ENCODE data around the gene ADNP2.

The ADNP2 gene

DNA sequence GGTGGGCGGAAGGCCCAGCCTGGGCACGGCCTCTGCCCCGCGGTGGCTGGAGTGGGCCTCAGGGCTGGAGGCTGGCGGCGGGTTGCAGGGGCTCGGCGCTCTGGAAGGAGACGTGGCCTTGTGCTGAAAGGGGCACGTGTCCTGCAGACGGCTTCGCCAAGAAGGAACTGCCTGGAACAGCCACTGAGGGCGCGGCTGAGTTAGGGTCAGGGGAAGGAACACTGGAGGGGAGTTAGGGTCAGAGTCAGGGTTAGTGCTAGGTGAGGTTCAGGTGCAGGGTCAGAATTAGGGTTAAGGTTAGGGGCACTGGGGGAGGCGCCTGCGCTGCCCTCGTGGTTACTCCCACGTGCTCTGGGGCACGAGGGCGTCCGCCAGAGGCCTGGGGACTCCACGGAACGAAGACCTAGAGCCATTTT, 933 bp upstream of the ADNP2 start:
- DNase-seq, result no peak

DNA sequence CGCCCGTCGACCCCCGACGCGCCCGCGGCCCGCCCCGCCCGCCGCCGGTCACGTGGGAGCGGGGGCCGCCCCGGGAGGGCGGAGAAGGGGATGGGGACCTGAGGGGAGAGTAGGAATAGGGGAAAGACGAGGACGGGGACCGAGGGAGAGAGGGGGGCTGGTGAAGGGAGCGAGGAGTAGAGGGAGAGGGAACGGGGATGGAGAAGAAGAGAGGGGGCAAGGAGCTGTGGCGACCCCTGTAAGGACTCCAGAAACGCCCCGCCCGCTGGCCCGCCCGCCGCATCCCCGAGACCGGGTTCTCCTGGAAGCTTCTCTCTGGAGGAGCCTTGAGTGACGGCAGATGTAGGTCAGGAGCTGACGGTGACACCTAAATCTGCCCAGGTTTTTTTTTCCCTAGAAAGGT, 615 bp downstream of the ADNP2 start:
- DNase-seq, result peak; percentile 25

DNA sequence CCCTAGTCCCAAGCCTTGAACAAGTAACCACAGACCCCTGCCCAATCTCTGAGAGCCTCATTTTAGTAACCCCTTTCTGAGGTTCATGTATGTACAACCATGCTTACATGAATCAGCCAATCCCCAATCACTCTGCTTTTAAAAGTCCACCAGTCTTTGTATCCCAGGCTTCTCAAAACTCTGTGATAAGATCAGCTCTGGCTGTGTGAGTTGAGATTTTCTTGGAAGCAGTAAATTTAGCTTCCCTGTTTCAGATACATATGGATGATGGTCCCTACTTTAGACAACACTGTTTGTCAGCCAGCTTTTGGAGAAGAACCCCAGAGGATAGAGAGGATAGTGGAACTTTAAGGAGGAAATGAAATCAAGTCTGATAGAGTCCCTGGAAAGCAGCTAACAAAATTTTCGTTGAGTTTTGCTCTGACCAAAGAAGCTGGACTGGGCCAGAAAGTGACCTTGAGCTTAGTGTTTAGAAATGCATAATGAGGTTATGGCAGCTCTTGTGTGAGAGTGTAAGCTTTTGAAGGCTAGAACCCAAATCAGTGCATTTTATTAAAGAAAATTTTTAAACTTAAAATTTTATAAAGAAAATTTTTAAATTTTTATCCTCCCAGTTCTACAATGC, 3.7 kb downstream of the ADNP2 start:
- DNase-seq, result no peak

DNA sequence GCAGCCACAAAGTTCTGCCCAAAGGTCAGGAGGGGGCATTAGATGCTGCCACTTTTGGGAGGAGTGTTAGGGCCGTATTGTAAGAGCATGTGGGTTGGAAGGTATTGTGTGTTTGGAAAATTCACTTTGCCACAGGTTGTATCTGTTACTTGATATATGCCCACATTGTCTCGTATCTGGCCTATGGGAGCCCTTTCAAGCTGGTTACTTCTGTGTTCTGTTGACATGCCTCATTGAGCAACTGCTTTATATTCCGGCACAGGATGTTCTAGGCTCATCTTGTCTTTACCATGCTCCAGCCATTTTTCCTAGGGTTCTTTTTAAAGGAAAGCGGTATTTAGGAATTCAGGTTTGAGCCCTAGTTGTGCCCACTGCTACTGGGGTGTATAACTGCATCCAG, 6.0 kb downstream of the ADNP2 start:
- DNase-seq, result no peak

DNA sequence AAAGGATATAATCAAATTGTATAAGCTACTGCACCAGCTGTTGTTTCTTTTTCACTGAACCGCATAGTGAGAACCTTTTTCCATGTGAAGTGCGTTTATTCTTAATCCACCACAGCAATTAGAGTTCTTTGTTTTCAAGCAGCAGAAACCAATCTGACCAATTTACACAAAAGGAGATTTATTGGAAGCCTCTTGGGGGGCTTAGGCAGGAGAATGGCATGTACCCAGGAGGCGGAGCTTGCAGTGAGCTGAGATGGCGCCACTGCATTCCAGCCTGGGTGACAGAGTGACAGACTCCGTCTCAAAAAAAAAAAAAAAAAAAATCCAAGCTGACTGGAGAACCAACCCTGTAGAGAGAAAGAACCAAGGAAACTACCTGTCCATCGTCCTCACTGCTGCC, 10.0 kb downstream of the ADNP2 start:
- DNase-seq, result no peak

DNA sequence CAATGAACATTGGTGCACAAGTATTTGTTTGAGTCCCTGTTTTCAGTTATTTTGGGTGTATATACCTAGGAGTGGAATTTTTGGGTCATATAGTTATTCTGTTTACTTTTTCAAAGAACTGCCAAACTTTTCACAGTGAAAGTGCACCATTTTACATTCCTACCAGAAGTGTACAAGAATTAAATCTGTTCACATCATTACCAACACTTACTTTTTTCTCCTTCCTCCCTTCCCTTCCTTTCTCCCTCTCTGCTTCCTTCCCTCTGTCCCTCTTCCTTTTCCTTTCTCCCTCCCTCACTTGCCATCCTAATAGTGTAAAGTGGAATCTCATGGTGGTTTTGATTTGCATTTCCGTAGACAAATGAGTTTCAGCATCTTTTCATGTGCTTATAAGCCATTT, 11.9 kb downstream of the ADNP2 start:
- DNase-seq, result no peak

DNA sequence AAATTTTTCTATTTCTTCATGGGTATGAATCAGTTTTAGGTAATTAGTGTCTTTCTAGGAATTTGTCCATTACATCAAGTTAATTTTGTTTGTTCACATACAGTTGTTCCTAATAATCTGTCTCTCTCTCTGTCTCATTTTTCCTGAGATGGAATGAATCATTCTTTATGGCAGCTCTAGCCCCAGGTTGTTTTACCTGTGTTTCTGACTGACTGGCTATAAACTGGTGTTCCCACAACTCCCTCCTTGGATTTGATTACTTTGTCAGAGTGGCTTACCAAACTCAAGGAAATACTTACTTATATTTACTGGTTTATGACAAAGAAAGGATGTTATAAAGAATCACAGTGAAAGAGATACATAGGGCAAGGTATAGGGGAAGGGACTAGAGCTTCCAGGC, 15.1 kb downstream of the ADNP2 start:
- DNase-seq, result no peak

DNA sequence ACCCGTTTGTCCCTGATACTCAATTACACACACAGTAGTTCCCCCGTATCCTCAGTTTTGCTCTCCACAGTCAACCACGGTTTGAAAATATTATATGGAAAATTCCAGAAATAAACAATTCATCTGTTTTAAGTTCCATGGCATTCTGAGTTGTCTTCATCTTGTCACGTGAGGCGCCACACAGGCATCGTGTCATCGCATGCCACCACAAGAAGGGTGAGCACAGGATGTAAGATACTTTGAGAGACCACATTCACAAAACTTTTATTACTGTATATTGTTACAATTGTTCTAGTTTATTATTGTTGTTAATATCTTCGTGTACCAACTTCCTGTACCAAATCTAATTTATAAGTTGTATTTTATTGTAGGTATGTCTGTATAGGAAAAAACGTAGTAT, 17.7 kb downstream of the ADNP2 start:
- DNase-seq, result no peak

DNA sequence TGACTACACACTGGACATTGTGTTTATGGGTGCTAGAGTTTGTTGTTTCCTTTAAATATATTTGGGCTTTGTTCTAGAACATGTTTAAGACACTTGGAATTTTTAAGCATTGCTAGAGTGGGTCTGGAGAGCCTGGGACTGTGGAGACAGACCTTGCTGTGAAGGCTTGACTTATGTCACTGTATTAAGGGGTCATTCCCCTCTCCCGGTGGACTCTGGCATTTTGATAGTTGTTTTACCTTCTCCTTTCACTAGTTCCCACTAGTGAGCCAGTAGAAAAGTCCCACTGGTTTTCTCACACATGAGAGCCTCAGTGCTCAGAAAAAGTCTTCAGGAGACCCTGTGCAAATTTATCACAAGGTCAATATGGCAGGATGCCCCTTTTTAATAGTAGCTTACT, 18.6 kb downstream of the ADNP2 start:
- no peak for DNase-seq

DNA sequence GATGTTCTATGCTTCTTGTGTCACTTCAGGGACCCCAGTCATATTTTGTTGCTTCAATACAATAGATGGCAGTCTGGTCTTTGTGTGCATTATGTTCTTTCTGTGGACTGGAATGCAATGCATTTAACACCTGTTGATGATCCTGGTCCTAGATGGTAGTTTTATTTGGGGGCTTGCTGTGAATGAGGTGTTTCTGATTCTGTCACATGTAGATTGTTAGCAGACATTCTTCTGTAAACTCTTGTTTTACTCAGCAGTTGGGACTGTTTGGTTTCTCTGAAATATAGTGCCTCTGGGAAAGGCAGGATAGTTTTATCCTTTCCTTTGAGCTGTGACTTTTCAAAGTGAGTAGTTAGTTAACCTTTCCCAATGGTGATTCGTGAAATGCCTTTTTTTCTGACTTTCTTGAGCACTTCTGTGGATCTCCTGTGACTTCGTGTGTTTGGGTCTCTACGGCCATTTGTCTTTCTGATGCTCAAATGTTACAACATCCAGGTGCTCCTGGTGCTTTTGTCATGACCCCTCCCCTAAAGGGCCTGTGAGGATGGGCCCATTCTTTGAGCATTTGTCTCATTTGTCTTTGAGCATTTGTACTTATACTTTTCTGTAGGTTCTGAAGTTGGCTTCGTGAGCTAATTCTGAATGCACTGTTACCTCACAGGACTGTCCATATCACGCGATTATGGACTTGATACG, 20.8 kb downstream of the ADNP2 start:
- DNase-seq, result no peak

DNA sequence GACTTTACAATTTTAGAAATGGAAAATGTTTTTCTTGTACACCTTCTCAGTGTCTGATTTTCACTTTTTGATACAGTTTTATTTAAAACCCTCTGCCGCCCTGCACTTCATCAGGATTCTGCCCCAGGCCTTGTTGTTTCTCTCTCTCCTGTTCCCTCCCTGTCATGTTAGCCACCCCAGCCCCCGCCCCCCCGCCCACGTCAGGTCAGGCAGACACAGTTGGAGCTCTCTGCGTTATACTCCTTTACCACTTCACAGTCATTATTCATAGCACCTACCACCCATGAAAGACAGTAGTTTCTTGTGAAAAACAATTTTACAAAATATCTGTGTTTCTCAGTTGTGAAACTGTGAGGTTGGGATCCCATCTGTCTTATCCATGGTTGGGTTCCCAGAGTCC, 21.5 kb downstream of the ADNP2 start:
- no peak for DNase-seq

DNA sequence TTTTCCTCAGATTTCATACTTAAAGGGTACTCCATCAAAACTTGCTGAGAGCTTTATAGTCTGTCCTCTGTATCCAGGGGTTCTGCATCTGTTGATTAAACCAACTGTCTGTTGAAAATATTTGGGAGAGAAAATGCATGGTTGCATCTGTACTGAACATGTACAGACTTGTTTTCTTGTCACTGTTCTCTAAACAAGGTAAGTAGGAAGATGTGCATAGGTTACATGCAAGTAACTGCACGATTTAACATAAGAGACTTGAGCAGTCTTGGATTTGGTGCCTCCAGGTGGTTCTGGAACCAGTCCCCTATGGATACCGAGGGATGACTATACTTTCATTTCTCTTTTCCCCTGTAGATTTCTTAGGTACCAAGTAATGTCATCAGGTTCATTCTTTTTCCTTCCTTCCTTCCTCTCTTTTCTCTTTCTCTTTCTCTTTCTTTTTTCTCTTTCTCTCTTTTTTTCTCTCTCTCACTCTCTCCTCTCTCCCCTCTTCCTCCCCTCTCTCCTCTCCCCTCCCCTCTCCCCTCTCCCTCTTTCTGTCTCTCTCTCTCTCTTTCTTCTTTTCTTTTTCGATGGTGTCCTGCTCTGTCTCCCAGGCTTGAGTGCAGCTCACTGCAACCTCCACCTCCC, 23.2 kb downstream of the ADNP2 start:
- no peak for DNase-seq

DNA sequence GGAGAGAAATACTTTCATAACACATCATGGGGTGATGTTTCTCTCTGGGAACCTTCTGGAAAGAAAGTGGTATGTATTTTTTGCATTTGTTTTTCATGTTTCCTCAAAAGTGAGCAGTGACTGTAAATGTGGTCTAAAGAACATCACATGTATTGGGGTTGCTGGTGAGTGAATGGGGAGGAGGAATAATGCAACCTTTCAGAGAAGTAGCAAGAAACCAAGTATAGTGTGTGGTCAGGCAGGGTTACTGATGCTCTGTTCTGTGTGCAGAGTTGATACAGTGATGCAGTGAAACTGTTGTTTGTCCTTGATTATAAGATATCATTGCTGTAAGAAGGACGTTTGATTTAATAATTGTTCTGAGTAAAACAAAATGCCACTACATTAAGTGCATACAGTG, 24.1 kb downstream of the ADNP2 start:
- DNase-seq, result no peak

DNA sequence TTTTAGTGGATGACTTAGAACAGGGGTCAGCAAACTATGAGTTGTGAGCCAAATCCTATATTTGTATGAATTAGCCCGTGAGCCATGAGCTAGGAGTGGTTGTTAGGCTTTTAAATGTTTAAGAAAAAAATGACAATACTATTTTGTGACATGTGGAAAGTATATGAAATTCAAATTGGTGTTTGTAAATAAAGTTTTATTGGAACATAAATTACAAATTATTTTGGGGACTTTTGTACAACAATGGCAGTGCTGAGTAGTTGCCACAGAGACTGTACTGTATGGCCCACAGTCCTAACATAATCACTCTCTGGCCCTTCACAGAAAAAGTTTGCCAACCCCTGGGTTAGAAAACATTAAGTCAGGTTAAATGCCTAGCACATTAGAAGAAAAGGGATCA, 26.1 kb downstream of the ADNP2 start:
- DNase-seq, result no peak

DNA sequence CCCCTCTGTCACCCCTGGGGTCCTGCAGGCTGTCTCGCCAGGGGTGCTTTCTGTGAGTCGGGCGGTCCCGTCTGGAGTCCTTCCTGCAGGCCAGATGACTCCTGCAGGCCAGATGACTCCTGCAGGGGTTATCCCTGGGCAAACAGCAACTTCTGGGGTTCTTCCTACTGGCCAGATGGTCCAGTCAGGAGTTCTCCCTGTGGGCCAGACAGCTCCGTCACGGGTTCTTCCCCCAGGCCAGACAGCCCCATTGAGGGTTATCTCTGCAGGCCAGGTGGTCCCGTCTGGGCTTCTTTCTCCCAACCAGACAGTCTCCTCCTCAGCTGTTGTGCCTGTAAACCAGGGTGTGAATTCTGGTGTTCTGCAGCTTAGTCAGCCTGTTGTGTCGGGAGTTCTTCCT, 27.6 kb downstream of the ADNP2 start:
- DNase-seq, result no peak

DNA sequence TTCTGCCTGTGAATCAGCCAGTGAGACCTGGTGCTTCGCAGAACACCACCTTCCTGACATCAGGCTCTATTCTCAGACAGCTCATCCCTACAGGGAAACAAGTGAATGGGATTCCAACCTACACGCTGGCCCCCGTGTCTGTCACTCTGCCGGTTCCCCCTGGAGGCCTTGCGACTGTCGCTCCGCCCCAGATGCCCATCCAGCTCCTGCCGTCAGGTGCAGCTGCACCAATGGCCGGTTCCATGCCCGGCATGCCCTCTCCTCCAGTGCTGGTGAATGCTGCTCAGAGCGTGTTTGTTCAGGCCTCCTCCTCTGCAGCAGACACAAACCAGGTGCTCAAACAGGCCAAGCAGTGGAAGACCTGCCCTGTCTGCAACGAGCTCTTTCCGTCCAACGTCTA, 28.1 kb downstream of the ADNP2 start:
- no peak for DNase-seq

DNA sequence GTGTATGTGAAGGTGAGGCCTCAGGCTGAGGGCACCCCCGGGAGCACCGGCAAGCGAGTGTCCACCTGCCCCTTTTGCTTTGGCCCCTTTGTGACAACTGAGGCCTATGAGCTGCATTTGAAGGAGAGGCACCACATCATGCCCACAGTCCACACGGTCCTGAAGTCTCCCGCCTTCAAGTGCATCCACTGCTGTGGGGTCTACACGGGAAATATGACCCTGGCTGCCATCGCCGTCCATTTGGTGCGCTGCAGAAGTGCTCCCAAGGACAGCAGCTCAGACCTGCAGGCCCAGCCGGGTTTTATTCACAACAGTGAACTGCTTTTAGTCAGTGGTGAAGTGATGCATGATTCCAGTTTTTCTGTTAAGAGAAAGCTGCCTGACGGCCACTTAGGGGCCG, 28.9 kb downstream of the ADNP2 start:
- no peak for DNase-seq

DNA sequence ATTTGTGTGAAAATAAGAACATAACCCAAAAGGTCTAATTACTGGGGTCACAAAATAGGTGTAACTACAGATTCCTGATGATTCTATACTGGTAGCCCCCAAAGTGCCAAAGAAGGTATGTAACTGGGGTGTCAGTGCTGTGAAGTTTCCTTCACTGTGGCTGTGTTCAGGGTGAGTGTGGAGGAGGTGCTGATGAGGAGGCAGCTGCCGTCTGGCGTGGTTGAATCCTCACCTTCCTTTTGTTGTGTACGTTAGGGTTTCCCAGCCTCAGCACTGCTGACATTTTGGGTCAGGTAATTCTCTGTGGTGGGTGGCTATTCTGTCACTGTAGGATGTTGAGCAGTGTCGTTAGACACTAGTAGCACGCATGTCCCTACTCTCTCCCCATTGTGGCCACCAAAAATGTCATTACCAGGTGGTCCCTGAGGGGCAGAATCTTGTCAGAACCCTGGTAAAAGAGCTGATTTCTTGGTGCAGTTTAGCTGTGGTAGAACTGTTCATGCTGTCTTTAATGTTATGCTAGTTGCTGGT, 31.5 kb downstream of the ADNP2 start:
- no peak for DNase-seq

DNA sequence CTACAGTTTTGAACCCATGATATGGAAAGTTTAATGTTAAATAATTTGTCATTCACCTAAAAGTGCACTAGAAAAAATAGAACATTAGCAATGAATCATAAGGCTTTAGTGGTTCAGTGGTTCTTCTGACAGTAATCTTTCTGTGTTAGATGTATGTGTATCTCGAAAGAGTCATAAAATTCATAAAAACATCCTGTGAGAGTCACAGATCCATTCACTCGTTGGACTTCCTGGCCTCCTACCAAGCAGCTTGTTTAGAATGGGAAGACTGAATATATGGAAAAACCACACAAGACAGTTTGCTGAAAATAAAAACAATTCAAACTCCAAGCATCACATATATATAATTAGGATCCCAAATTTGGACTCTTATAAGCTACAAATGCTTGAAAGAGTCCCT, 34.8 kb downstream of the ADNP2 start:
- DNase-seq, result no peak

DNA sequence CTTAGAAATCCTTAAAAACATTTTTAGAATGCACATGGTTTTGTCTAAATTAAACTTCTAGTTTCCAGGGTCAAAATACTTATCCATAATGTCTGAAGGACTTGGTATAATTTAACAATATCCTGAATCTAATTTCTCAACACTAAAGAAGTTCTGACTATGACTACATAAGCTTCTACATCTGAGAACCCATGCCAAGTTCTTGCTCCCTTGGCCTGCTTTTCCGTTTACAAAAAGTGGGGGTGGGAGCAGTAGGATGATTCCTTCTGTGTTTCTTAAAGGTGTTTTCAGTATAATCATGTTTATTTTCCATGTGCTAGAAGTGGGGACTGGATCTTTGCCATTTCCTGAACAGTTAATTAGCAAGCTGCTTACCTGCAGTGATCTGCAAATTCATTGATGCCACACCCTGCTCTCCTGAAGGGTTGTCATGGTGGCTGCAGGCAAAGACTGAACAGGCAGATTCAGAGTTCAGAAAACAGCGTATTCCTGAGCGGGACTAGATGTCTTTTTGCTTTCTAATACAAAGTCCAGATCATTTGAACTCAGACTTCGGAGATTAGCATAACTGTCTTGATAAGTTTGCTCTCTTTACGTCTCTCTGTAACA, 36.2 kb downstream of the ADNP2 start:
- no peak for DNase-seq

DNA sequence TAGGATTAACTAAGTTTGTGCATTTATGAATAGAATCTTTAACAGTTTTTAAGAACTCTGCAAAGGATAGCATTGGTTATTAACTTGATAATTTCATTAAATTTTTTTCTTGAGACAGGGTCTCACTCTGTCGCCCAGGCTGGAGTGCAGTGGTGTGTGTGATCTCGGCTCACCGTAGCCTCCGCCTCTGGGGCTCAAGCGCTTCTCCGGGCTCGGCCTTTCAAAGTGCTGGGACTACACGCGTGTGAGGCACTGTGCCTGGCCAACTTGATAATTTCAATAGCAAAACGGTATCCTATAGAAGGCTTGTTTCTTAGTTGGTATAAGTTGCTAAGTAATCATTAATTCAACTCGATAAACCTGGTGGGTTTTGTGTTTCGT, 38.0 kb downstream of the ADNP2 start:
- DNase-seq, result no peak

DNA sequence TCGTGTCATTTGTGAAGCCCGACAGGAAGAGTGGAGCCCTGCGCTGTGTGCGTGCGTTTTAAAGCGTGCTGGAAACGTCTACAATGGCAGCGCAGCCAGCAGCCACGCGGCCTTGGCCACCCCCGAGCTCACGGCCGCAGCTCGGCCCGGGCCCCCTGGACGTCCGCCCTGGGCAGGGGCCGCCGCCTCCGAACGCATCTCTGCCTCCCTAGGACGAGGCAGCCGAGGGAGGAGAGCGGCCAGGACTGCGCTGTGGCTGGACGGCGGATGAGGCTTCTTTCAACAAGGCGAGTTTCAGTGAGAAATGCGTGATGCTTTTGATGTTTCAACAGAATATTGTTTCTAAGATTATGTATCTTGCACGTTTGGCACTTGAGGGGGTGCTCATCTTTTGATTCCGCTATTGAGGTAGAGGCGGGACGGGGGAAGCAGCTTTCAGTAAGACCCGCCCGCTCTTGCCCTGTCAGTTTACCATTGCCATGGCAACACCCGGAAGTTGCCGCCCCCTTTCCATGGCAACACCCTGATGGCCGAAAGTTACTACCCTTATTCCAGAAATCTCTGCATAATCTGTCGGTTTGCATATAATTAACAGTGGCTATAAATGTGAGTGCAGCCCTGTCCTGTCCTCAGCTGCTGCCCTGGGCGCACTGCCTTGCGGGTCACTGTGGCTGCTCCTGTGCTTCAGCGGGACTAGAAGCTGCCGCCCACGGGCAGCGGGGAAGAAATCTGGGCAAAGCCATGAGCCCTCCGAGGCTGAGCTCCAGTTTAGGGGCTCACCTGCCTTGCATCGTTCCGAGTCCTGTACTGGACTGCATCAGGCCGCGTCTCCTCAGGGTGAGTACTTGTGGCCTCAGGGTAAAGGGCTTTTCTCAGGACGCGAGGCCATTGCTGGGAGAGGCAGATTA, 38.6 kb downstream of the ADNP2 start:
- DNase-seq, result peak; percentile 72
